Activated T-cell treated with anti-CD3 and anti-CD28 coated beads for 1 hour (primary cell): ENCODE data around the gene TSTD2.
"Not testable (repeated sequence)": the region's sequence is repeated elsewhere in the genome, so short reads cannot be mapped to it uniquely, and the experiment has no call there.

ENCODE experiments used
- DNase-seq: peaks from one replicate; pipeline ENCODE4 v3.0.0-alpha.2; 2020; ENCODE audit warnings: low read depth

The TSTD2 gene

DNA sequence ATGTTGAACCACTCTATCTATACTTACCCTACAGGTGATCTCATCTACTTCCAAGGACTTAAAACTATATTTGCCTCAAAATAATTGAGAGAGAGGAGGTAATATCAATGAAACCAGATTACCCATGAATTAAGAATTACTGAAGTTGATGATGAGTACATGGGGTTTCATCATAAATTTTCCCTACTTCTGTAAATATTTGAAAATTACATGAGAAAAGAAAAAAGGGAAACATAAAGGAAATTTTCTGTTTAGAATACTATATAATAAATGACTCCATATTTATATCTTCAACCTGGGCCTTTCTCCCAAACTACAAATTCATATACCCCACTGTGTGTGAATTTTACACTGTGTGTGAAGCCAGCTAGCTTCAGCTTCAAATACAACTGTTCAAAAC is 2.6 kb downstream of the TSTD2 start:
- DNase-seq, result no peak

DNA sequence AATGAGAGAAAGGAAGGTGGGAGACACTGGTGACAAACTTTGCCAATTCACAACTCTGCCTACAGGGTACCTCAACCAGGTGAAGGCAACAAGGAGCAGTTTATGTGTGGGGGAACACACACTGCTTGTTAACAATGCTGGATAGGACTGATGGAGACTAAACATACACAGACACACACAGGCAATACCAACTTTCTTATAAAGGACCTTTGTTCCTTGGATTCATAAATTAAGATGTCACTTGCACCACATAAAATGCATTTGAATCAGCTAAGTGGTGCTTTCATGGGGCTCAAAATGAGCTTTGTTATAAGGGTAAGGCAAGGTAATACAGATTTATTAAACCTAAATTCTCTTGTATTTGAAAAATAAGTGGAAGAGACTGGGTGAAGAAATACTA is 4.0 kb downstream of the TSTD2 start:
- DNase-seq, result no peak

DNA sequence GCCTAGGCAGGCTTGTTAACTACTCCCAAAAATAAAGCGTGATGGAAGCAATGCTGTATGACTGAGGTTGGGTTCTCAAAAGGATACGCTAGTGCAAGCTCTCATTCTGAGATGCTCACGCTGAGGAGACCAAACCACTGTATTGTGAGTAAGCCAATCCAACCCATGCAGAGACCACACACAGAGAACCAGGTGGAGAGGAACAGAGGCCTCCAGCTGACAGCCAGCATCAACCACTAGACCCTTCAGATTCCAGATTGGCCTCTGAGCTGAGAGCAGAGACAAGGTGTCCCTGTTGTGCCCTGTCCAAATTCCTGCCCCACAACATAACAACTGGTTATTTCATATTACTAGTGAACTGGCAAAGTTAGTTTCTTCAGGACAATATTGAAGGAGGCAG is 4.5 kb downstream of the TSTD2 start:
- no peak for DNase-seq

DNA sequence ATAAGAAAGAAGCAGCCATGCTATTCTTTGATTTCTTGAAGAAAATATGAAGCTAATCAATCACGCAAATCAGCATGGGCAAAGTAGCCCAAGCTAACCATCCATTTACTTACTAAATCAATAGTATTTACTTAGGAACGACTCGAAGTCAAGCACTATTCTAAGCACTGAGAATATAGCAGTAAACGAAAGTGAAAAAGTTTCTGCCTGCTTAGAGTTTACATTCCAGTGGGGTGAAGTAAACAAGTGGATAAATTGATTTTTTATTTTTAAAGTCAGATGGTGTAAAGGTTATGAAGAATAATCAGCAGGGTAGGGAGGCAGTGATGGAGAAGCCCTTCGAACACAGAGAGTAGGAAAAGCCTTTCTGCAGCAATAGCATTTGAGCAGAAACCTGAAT is 5.5 kb downstream of the TSTD2 start:
- DNase-seq, result no peak

DNA sequence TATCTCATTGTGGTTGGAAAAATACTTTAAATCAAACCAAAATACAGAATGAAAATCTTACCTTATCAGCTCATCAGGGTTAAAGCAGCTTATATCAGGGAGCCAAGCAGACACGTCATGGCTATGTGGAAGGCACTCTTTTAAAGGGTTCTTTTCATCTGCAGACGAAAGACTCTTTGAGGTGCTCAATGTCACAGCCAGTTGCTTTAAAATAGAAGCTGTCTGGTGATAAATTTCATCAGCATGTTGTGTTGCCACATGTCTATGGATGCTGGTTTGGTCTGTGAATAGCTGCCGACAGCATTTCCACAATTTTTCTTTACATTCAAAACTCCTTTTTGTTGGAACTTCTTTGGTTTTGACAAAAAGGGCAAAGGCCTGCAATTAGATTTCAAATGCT is 7.5 kb downstream of the TSTD2 start:
- no peak for DNase-seq

DNA sequence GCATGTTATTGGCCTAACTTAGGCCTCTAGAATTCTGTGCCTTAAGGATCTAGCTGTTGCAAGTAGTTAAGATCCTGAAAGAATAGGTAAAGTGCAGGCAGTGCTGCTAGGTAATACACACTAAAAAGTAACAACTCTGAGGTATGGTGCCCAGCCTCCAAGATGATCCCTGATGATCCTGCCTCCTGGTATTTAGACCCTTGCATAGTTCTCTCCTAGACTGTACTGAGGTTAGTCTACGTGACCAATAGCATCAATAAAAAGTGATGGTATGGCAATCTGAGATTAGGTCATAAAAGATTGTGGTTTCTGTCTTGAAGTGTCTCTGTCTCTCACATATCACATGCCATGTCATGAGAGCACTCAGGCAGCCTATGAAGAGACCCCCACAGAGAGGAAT is 9.2 kb downstream of the TSTD2 start:
- no peak for DNase-seq

DNA sequence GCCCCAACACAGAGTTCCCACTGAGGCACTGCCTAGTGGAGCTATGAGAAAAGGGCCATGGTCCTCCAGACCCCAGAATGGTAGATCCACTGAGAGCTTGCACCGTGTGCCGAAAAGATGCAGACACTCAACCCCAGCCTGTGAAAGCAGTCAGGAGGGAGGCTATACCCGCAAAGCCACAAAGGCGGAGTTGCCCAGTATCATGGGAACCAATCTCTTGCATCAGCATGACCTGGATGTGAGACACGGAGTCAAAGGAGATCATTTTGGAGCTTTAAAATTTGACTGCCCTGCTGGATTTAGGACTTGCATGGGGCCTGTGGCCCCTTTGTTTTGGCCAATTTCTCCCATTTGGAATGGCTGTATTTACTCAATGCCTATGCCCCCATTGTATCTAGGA is 10.7 kb downstream of the TSTD2 start:
- not testable (repeated sequence) for DNase-seq

DNA sequence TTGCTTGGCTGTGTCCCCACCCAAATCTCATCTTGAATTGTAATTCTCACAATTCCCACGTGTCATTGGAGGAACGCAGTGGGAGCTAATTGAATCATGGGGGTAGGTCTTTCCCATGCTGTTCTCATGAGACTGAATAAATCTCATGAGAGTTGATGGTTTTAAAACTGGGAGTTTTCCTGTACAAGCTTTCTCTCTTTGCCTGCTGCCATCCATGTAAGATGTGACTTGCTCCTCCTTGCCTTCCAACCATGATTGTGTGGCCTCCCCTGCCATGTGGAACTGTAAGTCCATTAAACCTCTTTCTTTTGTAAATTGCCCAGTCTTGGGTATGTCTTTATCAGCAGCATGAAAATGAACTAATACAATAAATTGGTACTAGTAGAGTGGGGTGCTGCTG is 13.1 kb downstream of the TSTD2 start:
- DNase-seq, result not testable (repeated sequence)

DNA sequence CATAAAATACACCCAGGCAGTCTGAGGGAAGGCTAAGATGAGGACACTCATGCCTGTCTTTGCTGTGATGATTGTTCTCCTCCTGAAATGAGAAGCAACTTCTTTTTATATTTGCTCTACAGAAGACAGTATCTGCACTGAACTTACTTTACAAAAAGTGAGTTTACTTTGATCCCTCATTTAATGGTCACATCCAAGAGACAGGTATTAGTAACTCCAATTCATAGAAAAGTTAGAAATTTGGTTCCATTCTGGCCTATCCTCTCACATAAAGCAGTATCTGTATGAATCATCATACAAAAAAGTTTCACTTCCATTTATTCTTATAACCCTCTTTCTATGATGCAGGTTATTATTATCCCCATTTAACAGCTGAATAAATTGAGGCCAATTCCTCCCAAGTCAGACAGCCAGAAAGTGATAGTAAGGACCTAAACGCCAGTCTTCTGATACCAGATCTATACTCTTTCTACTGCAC is 15.2 kb downstream of the TSTD2 start:
- DNase-seq, result no peak

DNA sequence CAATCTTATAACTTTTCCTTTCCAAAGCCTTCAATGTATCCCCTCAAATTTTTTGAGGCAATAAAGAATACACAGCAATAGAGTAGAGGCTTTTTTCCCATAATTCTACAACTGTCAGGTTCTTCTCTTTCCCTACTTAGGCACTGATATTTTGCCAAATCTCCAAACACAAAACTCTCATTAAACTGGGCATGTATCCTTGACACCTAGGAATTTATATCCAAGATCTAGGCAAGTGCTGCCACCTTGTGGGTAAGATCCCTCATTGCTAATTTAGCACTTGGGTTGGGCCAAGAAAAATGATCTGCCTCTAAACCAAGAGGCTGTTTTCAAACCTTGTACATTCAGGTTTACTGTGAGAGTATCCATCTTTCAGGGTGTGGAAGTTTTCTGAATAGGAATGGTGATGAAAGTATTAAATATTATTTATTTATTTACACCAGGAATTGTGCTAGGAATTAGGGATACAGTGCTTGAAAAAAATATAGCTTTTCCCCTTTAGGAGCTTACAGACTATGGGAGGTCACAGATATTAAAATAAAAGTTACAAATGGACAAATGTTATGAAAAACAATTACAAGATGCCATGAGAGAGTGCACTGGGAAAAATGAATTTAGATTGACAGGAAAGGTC is 17.6 kb downstream of the TSTD2 start:
- DNase-seq, result peak; percentile 39

DNA sequence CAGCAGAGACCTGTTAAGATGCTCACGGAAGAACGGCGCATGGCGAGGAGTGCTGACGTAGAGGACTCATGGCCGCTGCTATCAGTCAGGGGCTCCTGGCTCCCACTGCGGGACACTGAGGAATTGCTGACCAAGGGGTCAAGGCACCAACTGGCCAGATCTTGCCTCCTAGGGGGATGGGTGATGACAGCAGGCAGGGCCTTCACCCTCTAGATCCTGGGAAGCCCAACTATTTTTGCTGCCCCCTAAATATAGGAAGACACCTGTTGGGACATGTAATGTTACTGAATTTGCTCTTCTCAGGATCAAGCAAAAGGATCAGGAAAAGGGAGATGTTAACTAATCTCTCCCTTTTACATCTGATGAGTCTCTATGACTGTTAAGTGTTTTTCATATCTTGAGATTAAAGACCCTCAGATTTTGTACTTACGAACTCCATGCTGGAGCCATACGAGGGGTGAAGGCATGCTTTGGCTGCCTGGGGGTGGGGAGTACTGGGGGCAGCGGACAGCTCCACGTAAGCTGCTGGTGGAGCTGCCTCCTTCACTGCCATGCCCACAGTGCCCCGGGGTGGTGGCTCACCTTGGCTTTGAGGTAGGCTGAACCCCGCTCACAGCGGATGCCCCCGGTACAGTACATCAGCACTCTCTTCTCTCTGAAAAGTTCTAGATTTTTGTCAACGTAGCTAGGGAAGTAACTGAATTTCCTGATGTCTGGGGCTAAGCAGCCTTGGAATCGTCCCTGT is 28.1 kb downstream of the TSTD2 start:
- no peak for DNase-seq

DNA sequence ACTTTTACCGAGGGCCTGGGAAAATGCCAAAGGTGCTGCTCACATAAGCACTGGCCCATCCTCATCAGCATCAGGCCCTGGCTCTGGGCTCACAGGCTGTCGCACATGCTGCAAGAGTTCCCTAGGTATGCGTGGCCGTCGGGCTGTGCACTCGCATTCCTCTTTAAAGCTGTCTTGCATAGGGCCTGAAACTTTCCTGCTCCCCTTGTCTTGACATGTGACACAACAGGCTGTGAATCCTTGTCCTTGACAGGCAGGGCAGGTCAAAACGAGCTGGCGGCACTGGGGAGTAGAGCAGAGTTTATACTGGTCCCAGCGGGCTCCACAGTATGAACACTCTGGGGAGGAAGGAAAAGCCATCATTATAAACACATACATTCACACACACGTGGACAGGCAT is 30.7 kb downstream of the TSTD2 start:
- no peak for DNase-seq

DNA sequence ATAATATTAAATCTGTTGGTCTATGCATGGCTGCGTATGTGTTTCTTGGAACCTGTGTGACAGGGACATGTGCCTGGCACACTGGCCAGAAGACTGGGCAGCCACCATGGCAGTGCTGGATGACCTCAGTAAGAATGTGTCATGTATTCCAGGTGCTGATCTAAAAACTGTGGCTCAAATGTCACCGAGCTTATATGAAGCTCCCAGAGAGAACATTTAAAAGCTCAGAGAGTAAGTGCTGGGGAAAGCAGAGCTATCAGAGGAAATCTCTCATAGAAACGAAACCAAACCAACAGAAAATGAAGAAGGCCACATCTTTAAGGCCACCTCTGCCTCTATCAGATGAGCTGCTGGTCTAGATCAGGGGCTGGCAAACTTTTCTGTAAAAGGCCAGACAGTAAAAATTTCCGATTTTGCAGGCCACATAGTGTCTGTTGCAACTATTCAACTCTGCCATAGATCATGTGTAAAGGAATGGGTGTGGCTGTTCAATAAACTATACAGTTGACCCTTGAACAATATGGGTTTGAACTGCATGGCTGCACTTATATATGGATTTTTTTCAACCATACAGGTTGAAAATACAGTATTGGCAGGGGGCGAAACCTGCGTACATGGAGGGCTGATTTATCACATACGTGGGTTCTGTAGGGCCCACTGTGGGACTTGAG is 31.8 kb downstream of the TSTD2 start:
- DNase-seq, result no peak

DNA sequence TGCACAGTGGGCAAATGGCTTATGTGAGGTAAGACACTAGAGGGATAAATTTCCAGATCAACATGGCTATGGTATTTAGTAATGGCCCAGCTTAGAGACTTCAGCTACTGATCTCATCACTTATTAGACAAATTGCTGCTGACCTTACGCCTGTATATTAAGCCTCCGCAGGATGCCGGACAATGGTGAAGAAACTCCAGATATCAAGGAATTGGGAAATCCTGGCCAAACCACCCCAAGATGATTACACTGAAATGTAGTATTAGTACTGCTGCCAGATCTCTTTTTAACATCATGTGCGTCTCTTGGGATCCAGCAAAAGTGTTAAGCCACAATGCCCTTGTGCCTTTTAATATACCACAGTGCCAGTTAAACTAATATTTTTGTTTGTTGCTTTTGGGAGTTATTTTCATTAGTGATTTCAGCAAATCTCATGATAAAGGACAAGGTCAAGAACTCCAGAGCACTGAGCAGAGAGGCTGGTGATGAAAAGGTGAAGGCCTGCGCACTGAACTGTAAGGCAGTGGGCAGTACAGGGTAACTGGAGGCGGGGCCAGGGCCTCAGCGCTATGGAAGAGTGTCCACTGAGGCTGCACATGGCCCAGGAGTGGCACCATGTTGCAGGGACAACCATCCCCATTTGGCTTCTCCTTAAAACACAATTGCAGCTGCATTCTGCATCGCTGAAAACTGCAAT is 32.5 kb downstream of the TSTD2 start:
- DNase-seq, result no peak

DNA sequence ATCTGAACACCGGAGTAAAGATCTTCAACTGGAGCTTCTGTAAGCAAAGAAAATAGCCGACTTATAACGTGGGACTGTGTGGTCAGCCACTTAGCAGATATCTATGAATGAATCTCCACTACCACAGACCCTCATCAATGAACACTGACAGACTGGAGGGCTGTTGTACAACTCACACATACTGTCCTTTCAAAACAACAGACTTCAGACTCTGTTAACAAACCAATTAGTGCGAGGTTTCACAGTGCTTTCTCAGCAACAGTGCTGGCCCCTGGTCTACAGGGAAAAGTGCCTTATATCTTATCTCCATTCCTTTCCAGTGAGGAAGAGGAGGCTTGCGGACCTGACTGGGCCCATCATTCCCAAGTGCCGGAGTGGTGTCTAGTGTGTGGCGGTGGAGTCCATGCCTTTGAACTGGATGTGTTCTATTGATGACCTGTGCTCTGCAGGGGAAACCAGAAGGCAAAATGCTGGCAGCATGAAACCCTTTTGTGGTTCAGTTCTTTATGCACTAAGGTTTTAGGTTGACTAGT is 33.8 kb downstream of the TSTD2 start:
- no peak for DNase-seq

DNA sequence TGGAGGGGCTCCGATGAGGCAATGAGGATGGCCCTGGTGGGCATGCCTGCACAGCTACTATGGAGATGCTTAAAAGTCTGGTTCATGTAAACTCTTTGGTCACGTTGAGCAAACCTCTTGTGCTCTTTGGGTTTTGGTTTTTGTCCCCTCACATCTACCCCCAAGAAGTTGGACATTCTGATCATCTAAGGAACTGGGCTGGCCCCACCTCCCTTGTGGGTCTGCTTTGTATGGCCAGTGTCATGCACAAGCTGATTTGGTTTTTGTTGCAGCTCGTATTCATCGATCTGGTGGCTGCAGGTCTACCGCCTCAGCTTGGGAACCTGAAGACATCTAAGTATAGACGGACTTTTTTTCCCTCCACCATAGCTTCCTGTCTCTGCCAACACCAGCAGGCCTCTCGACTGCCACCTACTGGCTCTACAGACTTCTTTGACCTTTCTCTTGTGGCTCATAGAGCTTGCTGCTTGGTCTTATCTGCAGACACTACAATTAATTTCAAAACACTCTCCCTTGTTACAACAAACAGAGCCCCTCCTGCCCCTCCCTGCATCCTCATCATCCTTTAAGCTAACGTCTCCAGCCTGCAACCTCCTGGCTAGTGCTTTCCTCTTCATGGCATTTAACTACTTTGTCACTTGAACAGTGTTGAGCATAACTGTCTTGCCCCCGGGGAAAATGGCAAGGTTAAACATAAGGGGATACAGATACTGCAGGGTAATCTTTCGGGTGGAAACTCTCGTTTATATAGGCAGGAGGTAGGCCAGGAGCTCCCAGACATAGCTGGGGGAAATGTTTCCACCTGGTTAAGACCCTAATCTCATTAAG is 34.5 kb downstream of the TSTD2 start:
- DNase-seq, result peak; percentile 62

DNA sequence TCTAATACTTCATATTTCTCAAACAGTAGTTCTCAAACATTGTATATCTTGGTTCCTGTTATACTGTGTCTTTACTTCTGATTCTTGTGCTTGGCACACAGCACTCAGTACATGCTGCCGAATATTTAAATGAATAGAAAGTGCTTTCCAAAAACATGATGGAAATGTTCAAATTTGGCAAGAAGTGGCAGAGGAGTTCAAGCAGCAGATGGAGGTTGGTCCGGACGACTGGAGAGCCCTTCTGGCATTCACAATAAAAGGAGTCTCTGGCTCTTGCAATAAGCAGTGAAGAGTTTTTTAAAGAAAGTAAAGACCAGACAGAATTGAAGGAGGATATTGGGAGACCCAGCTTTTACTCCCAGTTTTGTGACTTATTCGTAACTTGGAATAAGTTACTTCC is 36.3 kb downstream of the TSTD2 start:
- DNase-seq, result no peak

DNA sequence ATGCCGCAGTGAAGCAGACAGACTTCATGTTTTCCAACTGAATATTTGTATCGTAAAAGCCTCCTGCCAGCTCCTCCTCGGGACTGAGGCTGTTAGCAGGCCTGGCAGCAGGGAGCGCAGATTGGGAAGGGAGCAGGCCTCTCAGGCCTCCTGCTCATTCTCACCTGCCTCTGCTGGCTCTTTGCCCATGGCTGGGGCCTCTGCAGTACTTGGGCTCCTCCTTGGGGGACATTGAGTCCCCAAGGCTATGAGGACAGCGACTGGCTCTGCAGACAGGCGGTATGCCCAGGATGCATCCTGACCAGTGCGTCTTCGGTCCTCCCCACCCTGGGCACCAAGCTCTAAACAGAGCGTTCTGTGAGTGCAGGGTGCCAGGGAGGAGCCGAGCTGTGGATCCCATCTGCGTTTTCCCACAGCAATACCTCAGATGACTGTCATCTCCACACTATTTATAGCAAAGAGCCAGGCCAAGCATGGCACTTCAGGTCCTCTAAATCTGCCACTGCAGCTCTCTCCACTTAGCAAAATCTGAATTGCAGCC is 38.7 kb downstream of the TSTD2 start:
- DNase-seq, result no peak

DNA sequence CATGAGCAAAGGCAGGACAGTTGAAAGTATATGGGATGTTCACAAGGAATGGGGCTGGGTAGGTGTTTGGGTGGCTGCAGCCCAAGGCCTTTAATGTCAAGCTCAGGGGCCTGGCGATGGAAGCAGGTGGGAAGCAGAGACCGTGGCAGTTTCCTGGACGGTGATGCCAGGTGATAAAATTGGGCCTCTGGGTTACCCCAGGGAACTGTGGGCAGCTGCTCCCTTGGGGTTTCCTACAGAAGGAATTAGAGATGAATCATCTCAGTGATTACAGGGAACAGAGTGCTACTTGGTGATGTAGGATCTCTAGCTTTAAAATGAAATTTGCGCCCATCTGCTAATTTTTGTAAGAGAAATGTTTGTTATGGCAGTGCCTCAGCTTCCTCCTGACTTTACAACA is 39.2 kb downstream of the TSTD2 start:
- no peak for DNase-seq

DNA sequence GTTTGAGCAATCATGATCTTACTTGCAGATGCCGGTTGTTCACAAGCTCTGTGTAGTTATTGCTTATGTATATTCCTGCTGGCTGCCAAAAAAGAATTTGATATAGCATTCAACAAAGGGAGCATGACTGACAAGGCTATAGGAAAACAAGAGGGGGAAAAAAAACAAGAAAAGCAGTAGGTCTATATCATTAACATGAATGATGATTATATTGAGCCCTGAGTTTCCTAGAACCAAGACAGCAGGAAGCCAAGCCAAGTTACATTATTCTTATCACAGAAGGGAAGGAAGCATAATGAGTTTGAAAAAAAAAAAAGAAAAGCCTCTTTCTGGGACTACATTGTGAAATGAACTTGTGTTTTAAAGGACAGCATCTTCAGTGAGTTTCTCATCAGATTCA is 41.0 kb downstream of the TSTD2 start:
- no peak for DNase-seq

DNA sequence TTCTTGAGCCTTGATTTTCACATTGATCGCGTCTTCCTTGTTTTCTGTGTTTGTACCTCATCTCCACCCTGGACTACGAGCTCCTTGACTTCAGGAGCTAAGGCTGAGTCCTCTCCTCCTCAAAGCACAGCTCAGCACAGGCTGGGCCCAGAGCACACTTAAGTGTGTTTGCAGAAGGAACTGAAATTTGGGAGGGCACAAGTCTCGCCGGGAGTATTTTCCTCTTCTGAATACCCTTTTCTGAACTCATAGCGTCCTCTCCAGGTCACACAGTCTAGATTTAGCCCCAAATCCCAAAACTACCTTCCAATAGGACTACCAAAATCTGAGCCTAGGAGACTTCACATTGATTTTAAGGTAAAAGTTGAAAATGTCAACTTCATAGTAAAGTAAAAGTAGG is 41.6 kb downstream of the TSTD2 start:
- no peak for DNase-seq
